Left renal pelvis (tissue), 4 donors: ENCODE data around the gene CEP41. TPM values are rescaled to one million over a fixed set of nuclear protein-coding genes. Genes with fewer than 3 reads are reported as not detected.

Experiments used
- DNase-seq, 4 donors: peaks; one replicate each; pipeline ENCODE4 v3.0.0-alpha.2; 2013; ENCODE audit warnings: low read depth in 4 of 4, low spot score in 3 of 4
- polyA plus RNA-seq, 4 donors: library from polyadenylated mRNA; unstranded; fragments of 120-200 nt; gene quantifications; one replicate each; pipeline ENCODE4 v1.2.1, GENCODE V29; 2013; ENCODE audit not compliant: insufficient read length in 4 of 4

The CEP41 gene
- polyA plus RNA-seq, 4 donors, result 22.6 to 34.8 (median 28.3) TPM

DNA sequence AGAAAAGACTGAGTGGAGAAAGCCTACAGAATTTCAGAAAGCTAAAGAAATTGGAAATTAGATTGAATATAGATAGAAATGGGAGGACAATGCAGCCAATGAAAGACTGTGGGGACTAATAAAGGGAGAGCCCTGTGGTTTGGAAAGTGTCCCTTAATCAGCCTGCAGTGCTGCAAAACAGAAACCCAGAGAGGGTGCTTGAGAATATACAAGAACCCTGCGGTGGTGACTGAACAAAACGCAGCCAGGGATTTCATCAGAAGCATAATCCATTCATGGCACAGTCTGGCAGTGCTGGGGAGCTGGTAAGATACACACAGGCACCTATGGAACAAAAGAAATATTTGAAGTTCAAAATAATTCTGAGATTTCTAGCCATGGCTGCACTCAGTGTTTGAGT lies 19.1 kb downstream of the CEP41 start:
- no peak for DNase-seq

- no peak for DNase-seq
These were observed 19.8 kb downstream of the CEP41 start for GRCh38 chr7:130420943-130421578.

DNA sequence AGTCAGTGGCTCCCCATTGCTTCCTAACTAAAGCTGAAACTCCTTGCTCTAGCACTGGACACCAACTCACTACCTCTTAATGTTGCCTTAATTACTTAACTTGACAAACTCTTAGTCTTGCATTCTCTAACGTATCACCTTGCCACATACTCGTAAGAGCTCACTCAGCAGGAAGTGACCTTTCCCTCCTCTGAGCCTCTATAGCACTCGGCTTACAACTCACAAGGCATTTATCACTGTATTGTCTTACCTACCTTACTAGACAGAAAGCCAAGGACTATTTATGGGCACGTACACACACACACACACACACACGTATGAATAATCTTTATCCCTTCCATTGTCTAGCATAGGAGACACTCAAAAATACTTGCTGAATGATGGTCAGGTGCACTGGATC lies 21.2 kb downstream of the CEP41 start:
- no peak for DNase-seq

DNA sequence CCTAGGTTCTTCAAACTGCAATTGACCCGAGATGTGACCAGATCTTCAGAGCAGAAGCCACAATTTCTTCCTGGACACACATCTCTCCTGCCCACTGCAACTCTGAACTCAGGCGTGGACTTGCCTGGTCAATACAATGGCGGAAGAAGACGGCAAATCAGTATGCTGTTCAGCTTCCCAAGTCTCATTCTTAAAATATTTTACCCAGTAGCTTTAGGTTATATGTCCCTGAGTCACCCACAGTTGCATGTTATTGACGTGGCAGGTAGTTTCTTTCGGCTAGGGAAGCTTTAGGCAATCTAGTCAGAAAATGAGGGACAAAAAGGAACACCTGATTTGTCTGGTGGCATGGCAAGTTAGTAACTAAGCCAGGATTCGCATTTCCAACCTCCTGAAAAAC lies 22.5 kb downstream of the CEP41 start:
- DNase-seq, result no peak

DNA sequence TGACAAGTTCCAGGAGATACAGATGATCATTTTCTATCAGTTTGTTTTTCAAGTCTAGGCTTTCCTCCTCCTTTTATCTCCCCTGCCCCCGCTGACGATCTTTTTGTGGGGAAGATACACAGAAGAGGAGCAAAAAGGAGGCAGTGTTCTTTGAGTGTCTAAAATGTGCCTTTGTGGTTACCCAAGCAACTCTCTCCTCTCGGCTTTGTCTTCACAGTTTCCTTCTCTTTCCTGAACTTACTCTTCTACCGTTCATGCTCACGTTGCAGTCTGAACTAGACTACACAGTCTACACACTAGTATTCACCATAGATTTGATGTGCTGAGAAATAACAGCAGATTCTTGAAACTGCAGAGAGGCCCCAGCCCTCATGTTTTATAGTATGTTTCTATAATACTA lies 23.6 kb downstream of the CEP41 start:
- DNase-seq, result no peak

GRCh38 chr7:130415006-130415405 lies 25.8 kb downstream of the CEP41 start:
- no peak for DNase-seq

GRCh38 chr7:130413201-130413600 lies 27.6 kb downstream of the CEP41 start:
- DNase-seq, result no peak

DNA sequence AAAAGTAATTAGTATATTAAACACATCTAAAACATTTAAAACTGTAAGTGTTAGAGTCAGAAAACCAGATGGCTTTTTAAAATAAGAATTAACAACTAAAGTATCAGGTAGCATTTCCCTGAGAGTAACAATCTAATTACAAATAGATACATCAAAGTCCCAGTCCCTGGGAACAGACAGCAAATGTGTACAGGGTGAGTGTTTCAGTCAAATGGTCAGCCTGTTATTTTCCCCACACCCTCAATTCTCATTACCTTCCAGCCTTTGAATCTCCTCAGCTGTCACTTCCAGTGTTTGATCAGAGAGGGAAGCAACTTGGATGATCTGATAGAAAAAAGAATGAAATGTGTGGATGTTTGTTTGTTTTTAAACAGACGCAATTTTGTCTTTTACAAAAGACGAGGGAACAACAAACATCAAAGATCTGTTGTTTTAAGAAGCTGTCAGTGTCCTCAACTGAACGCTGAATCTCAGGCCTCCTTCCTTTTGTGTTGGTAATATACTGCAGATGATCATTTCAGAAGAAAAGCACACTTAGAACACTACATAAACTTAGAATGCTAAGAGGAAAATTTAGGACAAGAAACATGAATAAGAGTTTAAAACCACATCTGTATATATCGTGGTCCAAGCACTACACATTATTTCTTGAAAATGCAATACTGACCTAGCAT lies 29.8 kb downstream of the CEP41 start:
- DNase-seq, result no peak

- DNase-seq, result no peak
These were observed 31.1 kb downstream of the CEP41 start for GRCh38 chr7:130409712-130410072.

DNA sequence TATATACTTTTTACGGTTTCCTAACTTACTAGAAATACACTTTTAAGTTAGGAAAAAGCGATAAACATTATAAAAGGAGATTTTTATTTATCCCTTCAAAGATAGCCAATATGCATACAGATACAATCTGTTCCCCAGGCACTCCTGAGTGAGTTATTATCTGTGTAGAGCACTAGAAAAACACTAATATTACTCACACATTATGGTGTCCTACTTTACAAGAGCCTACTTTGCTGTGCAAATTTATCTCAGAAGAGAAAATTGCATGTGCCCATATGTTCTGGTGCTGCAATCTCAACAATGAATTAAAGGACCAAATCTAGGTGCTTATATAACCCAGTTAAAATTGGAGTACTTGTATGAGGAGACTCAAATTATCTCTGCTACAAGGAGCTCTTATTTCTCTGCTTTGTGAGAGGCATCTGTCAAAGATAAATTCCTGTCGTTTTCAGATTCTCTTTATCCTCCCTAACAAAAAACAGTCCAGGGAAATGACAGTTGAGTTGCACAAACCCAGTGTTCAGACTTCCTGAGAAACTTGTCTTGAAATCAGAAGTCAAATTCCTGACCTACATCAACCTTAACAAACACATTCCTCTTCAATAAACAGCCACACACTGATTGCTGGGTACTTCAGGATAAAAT lies 31.6 kb downstream of the CEP41 start:
- DNase-seq, result no peak

DNA sequence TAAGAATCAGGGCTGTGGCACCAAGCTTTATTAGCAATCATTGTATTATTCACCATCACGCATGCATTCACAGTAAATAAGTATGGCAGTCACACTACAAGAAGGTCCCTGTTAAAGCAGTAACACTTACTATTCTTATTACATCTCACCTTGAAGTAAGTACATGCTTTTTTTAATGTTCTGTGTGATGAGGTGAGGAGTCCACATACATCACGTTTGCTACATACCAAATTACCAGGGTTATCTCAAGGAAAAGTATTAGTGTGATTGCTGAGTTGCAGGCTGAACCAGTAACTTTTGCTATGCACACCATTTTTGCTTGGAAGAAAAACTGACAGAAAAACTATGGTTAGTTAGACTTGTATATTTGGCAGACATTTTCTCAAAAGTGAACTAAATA lies 35.8 kb downstream of the CEP41 start:
- DNase-seq, result no peak

GRCh38 chr7:130401578-130401977 lies 39.2 kb downstream of the CEP41 start:
- no peak for DNase-seq

DNA sequence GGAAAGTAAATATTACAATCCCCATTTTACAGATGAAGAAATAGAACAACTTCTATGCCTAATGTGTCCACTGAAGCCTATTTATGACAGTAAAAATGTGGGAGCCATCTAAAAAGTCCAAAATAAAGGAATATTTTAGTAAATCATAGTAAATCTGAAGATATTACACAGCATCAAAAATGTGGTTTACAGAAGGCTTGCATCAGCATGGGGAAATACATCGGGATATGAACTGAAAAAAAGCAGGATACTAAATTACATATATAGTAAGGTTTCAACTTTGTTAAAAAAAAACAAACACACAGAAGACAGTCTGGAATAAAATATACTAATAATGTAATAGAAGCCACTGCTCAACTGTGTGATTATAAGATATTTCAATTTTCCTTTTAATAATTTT lies 39.7 kb downstream of the CEP41 start:
- DNase-seq, result no peak

DNA sequence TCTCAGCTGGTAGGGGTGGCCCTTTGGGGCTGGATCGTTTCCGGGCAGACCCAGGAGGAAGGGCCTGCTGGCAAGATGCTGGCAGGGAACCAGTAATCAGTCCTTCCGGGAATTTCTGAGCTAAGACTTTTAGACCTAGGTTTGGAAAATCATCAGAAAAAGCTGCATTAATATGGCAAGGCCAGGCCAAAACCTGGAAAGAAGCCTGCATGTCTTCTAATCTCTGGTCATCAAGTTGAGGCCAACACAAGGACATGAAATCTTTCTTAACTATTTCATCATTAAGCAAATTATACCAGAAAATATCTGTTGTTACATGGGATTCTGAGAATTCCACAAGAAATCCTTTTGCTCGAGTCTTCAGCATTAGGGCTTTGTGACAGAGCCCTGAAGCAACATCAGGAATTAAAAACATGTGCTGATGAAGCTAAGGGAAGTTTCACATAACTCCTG lies 40.7 kb downstream of the CEP41 start:
- DNase-seq, result no peak

DNA sequence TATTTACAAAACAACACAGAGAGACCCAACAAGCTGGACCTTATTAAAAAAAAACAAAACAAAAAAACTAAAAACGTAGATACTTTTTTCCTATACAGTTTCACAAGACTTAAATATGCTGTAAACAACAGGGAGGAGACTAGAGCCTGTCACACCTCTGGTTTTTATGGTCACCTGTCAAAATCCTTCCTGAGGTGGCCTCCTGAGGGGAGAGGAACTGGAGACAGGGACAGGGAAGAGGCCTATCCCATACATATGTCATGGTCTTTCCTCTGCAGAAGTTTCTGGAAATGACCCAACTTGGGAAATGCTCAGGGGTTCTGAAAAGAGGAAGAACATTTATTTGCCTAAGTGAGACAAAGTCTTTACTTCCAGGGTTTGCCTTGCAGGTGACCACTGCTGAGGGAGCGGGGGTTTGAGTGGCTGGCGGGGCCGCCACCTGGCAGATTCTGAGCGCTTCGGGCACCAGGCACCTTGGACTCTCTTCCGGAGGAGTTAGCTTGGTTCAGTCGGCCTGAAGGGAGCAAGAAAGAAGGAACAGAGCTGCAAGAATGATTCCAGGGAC lies 42.2 kb downstream of the CEP41 start:
- DNase-seq, result no peak

- no peak for DNase-seq
These were observed 43.1 kb downstream of the CEP41 start for GRCh38 chr7:130397758-130398073.

DNA sequence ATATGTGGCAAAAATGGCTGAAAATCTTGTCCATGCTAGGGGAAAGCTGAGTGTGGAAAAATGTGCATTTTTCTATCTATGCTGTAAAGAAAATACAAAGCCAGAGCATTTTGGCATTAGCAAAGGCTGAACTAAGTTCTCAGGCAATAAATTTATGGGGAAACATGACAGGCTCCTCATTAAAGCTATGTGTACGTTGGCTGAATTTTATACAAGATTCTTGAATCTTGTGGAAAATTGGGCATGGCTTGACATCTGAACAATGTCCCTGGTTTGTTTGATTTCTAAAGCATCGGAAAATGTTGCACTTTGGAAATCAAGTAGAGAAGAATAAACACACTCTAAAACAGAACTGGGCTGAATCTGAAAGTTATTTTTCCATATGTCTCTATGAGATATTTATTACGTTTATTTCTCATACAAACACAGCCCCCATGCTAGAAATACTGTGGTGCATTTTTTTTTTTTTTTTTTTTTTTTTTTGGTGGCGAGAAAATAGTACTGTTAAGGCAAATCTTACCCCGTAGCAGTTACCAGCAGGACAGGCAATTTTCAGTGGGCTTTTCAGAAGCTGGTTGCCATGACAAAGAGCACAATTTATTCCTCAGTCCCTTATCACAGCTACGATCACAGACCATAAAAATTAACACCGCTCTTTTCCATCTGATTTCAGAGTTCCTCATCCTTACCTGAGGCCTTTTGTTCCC lies 43.6 kb downstream of the CEP41 start:
- no peak for DNase-seq

DNA sequence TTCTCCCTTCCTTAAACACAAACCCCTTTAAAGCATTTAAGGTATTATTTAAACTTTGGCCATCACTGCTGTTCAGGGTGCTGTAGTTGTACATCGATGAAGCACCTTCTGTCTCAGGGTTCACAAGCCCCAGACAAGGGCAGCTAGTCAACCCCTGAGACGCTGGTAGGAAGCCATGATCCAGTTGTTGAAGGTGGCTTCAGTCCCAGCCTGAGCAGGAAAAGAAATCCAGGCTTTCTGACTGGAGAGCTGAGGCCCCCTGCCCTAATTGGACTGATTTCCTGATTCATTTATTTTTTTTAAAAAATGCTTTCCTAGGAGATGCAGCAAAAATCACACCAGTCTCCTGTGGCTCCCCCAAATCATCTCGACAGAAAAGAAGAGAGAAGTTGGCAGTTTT lies 44.7 kb downstream of the CEP41 start:
- no peak for DNase-seq

DNA sequence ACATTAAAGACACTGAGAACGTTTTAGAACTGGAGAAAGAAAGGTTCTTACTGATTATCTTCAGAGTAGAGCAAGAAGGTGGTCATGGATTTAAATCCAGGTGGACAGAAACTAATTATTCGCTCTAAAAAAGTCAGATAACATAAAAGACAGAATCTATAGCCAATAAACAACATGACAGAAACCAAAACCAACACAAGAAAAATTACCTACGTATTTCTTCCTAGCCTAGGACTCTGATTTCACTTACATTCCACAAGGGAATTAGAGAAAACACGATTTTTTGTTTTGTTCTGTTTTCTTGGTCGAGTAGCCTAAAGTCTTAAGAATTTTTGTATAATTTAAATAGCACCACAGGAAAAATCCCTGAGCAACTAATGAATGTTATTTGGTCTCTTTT lies 45.4 kb downstream of the CEP41 start:
- no peak for DNase-seq

- no peak for DNase-seq
These were observed 46.2 kb downstream of the CEP41 start for GRCh38 chr7:130394421-130395195.
